Measurements from ENCODE around the gene FNDC7.

DNA sequence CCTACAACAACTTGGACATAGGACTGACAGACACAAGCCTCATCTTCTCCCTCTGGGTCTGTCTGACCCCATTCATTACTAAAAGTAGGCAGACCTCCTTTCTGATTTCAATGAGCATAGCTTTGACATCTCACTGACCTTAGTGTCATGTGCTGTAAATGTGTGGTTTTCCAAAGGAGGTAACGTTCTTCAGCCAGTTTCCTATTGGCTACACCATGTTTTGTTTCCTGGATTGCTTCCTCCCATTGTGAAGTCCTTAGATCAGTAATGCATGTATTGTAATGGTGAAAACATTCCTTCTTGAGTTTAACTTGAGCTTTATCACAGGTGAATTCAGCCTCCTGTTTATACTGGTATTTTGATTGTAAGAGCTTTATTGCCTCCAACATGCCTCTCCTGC lies 54.4 kb downstream of the FNDC7 start:
- TF ChIP-seq, protein P1, sequence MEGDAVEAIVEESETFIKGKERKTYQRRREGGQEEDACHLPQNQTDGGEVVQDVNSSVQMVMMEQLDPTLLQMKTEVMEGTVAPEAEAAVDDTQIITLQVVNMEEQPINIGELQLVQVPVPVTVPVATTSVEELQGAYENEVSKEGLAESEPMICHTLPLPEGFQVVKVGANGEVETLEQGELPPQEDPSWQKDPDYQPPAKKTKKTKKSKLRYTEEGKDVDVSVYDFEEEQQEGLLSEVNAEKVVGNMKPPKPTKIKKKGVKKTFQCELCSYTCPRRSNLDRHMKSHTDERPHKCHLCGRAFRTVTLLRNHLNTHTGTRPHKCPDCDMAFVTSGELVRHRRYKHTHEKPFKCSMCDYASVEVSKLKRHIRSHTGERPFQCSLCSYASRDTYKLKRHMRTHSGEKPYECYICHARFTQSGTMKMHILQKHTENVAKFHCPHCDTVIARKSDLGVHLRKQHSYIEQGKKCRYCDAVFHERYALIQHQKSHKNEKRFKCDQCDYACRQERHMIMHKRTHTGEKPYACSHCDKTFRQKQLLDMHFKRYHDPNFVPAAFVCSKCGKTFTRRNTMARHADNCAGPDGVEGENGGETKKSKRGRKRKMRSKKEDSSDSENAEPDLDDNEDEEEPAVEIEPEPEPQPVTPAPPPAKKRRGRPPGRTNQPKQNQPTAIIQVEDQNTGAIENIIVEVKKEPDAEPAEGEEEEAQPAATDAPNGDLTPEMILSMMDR (IDR thresholded peaks at IDR 0.05) = no peak
- no peak for TF ChIP-seq POLR2A (IDR thresholded peaks at IDR 0.05)
- TF ChIP-seq POLR2AphosphoS5 (IDR thresholded peaks at IDR 0.05) = no peak

Data from breast epithelium (tissue), 3 donors.